ENCODE data around the gene B3GAT3.

Gene B3GAT3

DNA sequence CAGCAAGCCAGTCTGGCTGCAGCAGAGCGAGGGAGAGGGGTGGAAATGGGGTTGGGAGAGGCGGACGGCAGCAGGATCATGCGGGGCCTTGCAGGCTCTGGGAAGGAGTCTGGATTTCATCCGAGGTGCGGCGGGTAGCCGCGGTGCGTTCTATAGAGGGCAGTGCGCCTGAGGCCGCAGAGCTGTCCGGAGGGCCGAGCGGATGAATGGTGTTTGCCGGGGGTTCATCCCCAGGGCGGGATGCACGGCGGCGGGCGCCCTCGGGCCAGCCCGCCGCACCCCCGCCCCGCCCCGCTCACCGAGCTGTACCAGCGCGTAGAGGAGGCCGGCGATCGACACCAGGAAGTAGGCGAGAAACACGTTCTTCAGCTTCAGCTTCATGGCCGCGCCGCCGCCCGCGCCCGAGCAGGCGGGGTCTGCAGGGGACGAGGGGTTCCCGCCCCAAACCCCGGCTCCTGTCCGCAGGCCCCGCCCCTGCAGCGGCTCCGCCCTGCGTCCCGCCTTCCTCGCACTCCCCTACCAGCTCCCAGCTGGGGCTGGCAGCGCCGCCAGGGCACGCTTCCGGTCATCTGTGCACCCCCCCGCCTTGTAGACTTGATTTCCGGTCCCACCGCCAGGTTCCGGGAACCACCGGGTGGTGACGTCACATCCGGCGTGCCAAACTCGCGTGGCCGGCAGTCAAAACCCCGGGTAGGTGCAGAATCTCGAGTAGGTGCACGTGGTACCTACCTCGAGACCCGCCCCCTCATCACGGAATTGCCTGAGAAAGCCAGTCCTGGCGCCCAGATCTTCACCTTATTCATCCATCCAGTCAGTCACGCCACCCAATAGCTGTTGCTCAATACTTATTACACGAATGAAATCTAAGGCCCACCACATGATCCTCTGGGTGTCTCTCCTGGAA, at the start of gene B3GAT3:
TSS of gene B3GAT3 (minus strand) at position 420 of the 904 bp plus-strand sequence. CDS start at position 381, 39 bp downstream.
- TF ChIP-seq, protein P1, sequence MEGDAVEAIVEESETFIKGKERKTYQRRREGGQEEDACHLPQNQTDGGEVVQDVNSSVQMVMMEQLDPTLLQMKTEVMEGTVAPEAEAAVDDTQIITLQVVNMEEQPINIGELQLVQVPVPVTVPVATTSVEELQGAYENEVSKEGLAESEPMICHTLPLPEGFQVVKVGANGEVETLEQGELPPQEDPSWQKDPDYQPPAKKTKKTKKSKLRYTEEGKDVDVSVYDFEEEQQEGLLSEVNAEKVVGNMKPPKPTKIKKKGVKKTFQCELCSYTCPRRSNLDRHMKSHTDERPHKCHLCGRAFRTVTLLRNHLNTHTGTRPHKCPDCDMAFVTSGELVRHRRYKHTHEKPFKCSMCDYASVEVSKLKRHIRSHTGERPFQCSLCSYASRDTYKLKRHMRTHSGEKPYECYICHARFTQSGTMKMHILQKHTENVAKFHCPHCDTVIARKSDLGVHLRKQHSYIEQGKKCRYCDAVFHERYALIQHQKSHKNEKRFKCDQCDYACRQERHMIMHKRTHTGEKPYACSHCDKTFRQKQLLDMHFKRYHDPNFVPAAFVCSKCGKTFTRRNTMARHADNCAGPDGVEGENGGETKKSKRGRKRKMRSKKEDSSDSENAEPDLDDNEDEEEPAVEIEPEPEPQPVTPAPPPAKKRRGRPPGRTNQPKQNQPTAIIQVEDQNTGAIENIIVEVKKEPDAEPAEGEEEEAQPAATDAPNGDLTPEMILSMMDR (IDR thresholded peaks at IDR 0.05; ENCODE audit: control insufficient read depth, insufficient read depth, low read depth, low read length, missing control alignments), result peak; percentile 6
- peak within 1 kb of the TSS; percentile 61 for H3K4me3 ChIP-seq (ENCODE audit: control insufficient read depth, low read depth, low read length)

DNA sequence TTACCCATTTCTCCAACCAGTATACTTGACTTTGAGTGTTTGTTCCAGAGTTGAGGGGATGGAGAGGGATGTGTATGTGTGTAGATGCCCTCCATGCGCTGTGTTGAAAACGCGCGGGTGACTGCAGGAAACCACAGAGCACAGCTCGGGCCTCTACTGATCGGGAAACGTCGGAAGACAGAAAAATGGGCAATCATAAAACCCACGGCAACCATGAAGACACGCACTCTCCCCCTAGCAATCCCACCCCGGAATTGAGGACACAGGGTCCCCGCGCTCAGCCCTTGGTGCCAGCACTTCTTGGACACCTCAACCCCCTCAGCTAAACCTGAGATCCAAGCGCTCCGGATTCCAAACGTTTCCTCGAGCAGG, 49.4 kb upstream of the B3GAT3 start:
- DNase-seq (ENCODE audit: low read depth), result no peak
- TF ChIP-seq, protein P1 (IDR thresholded peaks at IDR 0.05; ENCODE audit: control insufficient read depth, insufficient read depth, low read depth, low read length, missing control alignments), result no peak
- H3K4me3 ChIP-seq (ENCODE audit: control insufficient read depth, low read depth, low read length), result peak overlapping the region; percentile 92

More for the DNA sequence above, at the start of gene B3GAT3:
- DNase-seq (ENCODE audit: low read depth), result peak; percentile 91

DNA sequence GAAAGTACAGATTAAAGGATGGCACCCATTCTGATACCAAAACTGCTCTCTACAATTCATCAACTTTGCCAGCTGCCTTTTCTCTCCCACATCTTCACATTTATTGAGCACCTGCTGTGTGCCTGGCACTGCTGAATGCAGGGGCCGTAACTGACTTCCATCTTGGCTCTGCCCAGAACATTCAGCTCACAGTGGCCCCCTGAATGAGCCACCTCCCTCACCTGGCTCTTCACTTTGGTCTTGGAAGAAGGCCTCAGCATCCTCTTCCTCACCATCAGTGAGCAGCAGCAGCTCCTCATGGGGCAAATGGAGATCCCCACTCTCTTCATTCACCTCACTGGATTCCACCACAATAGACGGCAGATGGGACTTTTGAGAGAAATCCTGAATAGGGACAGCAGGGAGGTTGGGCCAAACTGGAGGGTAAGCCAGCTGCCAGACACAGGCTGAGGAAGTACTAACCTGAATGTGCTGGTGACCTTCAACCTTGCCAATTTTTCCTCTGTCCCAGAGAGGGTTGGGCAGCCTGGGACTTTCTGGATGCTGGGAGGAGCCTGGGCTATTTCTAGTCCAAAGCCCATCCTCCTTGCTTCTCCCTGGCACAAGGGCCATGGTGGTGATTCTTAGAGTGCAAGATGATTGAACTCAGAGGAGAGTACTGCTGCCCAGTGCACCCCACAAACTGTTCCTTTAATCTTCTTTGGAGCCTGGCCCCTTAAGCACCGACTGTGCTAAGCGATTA, 47.8 kb upstream of the B3GAT3 start:
- DNase-seq (ENCODE audit: low read depth), result no peak
- no peak overlapping the region for H3K4me3 ChIP-seq (ENCODE audit: control insufficient read depth, low read depth, low read length)
- TF ChIP-seq, protein P1 (IDR thresholded peaks at IDR 0.05; ENCODE audit: control insufficient read depth, insufficient read depth, low read depth, low read length, missing control alignments), result no peak

DNA sequence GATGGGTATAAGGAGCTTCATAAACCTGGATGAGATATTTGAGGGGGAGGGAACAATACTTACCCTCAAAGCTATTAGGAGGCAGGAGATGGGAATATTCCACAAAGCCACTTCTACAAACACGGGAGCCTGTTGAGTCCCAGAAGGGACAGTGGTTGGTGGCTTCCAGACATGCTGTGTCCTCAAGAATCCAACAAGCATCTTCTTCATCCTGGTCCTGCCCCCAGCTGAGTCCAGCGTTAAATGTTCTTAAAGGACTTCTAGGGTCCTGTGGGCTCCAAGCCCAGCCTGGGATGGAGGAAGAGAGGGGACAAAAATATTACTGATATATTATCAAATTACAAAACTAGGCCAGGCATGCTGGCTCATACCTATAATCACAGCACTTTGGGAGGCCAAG, 45.7 kb upstream of the B3GAT3 start:
- DNase-seq (ENCODE audit: low read depth), result no peak
- H3K4me3 ChIP-seq (ENCODE audit: control insufficient read depth, low read depth, low read length), result no peak overlapping the region
- TF ChIP-seq, protein P1 (IDR thresholded peaks at IDR 0.05; ENCODE audit: control insufficient read depth, insufficient read depth, low read depth, low read length, missing control alignments), result no peak

DNA sequence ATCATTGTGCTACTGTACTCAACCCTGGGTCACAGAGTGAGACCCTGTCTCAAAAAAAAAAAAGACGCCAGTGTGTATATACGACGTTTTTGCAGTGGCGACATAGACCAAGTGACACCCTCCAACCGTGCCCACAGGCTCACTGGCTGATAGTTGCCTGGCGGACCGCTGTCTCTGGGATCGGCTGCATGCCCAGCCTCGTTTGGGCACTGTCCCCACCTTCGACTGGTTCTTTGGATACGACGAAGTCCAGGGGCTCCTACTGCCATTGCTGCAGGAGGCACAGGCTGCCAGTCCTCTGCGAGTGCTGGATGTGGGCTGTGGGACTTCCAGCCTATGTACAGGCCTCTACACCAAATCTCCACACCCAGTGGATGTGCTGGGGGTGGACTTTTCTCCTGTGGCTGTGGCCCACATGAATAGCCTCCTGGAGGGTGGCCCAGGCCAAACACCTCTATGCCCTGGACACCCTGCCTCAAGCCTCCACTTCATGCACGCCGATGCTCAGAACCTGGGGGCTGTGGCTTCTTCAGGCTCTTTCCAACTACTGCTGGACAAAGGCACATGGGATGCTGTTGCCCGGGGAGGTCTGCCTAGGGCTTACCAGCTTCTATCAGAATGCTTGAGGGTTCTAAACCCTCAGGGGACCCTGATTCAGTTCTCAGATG, 44.6 kb upstream of the B3GAT3 start:
- no peak for DNase-seq (ENCODE audit: low read depth)
- peak overlapping the region; percentile 96 for H3K4me3 ChIP-seq (ENCODE audit: control insufficient read depth, low read depth, low read length)
- TF ChIP-seq, protein P1 (IDR thresholded peaks at IDR 0.05; ENCODE audit: control insufficient read depth, insufficient read depth, low read depth, low read length, missing control alignments), result no peak

DNA sequence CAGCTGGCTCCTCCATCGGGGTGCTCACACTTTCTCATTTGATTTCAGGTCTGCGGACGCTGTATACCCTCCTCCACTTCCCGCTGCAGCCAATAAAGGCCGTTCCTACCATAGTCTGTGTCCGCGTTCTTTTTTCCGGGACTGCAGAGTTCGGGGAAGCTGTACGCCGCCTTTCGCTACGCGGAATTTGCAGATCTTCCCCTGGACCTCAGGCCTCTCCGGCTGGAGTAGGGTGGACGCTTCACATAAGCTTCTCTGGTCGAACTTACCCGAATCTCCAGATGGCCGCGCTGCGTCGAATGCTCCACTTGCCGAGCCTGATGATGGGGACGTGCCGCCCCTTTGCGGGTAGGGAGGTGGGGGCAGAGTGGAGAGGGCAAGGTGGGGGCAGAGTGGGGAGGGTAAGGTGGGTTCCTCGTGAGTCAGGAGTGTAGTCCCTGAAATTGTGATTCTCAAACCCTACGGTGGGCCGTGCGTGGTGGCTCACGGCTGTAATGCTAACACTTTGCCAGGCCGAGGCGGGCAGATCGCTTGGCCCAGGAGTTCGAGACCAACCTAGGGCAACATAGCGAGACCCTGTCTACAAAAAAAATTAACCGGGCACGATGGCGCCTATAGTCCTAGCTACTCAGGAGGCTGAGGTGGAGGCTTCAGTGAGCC, 43.9 kb upstream of the B3GAT3 start:
- H3K4me3 ChIP-seq (ENCODE audit: control insufficient read depth, low read depth, low read length), result peak overlapping the region; percentile 96
- TF ChIP-seq, protein P1 (IDR thresholded peaks at IDR 0.05; ENCODE audit: control insufficient read depth, insufficient read depth, low read depth, low read length, missing control alignments), result no peak
- no peak for DNase-seq (ENCODE audit: low read depth)

Measured in AG09309 (cell line).